ENCODE measurements around the gene NEMP2. TPM values are rescaled to one million over a fixed set of nuclear protein-coding genes. Genes with fewer than 3 reads are reported as not detected.

Gene NEMP2
- total and polyA plus RNA-seq, 2 experiments from 2014 or later = 3.2 to 9.9 TPM

- no peak overlapping the region for H3K4me3 ChIP-seq
- H3K79me2 ChIP-seq = no peaks in the 10 kb centered on the region
- TF ChIP-seq CTCF (IDR thresholded peaks at IDR 0.05; ENCODE audit: poor library complexity) (no peak), EZH2phosphoT487 (IDR thresholded peaks at IDR 0.05; ENCODE audit: low read depth, severe bottlenecking, unreplicated experiment) (no peak), EZH2 (IDR thresholded peaks at IDR 0.05; ENCODE audit: borderline replicate concordance) (no peak)
- H3K4me1 ChIP-seq (ENCODE audit: insufficient read depth) = no peaks in the 10 kb centered on the region
- WGBS (ENCODE audit: low lambda C conversion rate, missing lambda C conversion rate) = 74% methylated on average over 7 of the region's 7 CpGs
- no peak for DNase-seq (ENCODE audit: low spot score)
- H3K27me3 ChIP-seq = no peaks in the 10 kb centered on the region
- H3K9me2 ChIP-seq (replicated peaks; ENCODE audit: insufficient read depth) = no peaks in the 10 kb centered on the region
- no peaks in the 10 kb centered on the region for H3K9me3 ChIP-seq (ENCODE audit: low read depth)
- no peak overlapping the region for H3K27ac ChIP-seq
- no peaks in the 10 kb centered on the region for H4K20me1 ChIP-seq (ENCODE audit: insufficient read depth, poor library complexity, severe bottlenecking)
- H2AFZ ChIP-seq = no peak overlapping the region
- no peaks in the 10 kb centered on the region for H3K36me3 ChIP-seq (replicated peaks; ENCODE audit: insufficient read depth, low read depth)
- no peak overlapping the region for H3K4me2 ChIP-seq
Observed at GRCh38 chr2:190554357-190555006, 20.0 kb upstream of the NEMP2 start.

GRCh38 chr2:190553254-190553653, 18.7 kb upstream of the NEMP2 start:
- WGBS (ENCODE audit: low lambda C conversion rate, missing lambda C conversion rate) = 81% methylated on average over 1 of the region's 1 CpG
- H3K36me3 ChIP-seq (replicated peaks; ENCODE audit: insufficient read depth, low read depth) = no peaks in the 10 kb centered on the region

GRCh38 chr2:190551928-190552327, 17.4 kb upstream of the NEMP2 start:
- H3K4me2 ChIP-seq = no peak overlapping the region
- no peaks in the 10 kb centered on the region for H3K9me3 ChIP-seq (ENCODE audit: low read depth)
- H3K27ac ChIP-seq = no peak overlapping the region
- H2AFZ ChIP-seq = no peak overlapping the region
- peaks cover 5% of the 10 kb centered on the region for H3K4me1 ChIP-seq (ENCODE audit: insufficient read depth)
- no peak for TF ChIP-seq EZH2 (IDR thresholded peaks at IDR 0.05; ENCODE audit: borderline replicate concordance)
- no peak for TF ChIP-seq EZH2phosphoT487 (IDR thresholded peaks at IDR 0.05; ENCODE audit: low read depth, severe bottlenecking, unreplicated experiment)
- no peak for TF ChIP-seq CTCF (IDR thresholded peaks at IDR 0.05; ENCODE audit: poor library complexity)
- H3K79me2 ChIP-seq = no peaks in the 10 kb centered on the region
- H4K20me1 ChIP-seq (ENCODE audit: insufficient read depth, poor library complexity, severe bottlenecking) = no peaks in the 10 kb centered on the region
- no peaks in the 10 kb centered on the region for H3K36me3 ChIP-seq (replicated peaks; ENCODE audit: insufficient read depth, low read depth)
- no peak overlapping the region for H3K4me3 ChIP-seq
- DNase-seq (ENCODE audit: low spot score) = no peak
- WGBS (ENCODE audit: low lambda C conversion rate, missing lambda C conversion rate) = 81% methylated on average over 4 of the region's 4 CpGs
- no peaks in the 10 kb centered on the region for H3K9me2 ChIP-seq (replicated peaks; ENCODE audit: insufficient read depth)
- no peaks in the 10 kb centered on the region for H3K27me3 ChIP-seq

More at GRCh38 chr2:190553254-190553653, 18.7 kb upstream of the NEMP2 start:
- Histone ChIP-seq H3K9me2 (replicated peaks; ENCODE audit: insufficient read depth) (no peaks in the 10 kb centered on the region), H4K20me1 (ENCODE audit: insufficient read depth, poor library complexity, severe bottlenecking) (no peaks in the 10 kb centered on the region), H3K4me3 (no peak overlapping the region), H3K79me2 (no peaks in the 10 kb centered on the region), H3K9me3 (ENCODE audit: low read depth) (no peaks in the 10 kb centered on the region), H3K4me1 (ENCODE audit: insufficient read depth) (no peaks in the 10 kb centered on the region), H3K27me3 (no peaks in the 10 kb centered on the region), H3K4me2 (no peak overlapping the region), H2AFZ (no peak overlapping the region), H3K27ac (no peak overlapping the region)
- TF ChIP-seq EZH2 (IDR thresholded peaks at IDR 0.05; ENCODE audit: borderline replicate concordance) = no peak
- TF ChIP-seq CTCF (IDR thresholded peaks at IDR 0.05; ENCODE audit: poor library complexity) = no peak
- no peak for TF ChIP-seq EZH2phosphoT487 (IDR thresholded peaks at IDR 0.05; ENCODE audit: low read depth, severe bottlenecking, unreplicated experiment)
- DNase-seq (ENCODE audit: low spot score) = no peak
